Gastrocnemius medialis (tissue), 4 donors: ENCODE data around the gene FAAP20. TPM values are rescaled to one million over a fixed set of nuclear protein-coding genes. Genes with fewer than 3 reads are reported as not detected.

Experiments used
- ATAC-seq, 2 donors: fragments of 150-250 bp; one replicate each; pipeline ENCODE4 v1.9.1; 2016
- DNase-seq, 2 donors: peaks; one replicate each; pipeline ENCODE4 v3.0.0-alpha.2; 2019
- H3K27ac ChIP-seq, 4 donors: fragments of 200-600 bp; sonication (generic); 1 replicate in 1 of 4; 2 replicates in 3 of 4; pipeline ENCODE4 v1.5.1; 2016 to 2018; ENCODE audit warnings: mild to moderate bottlenecking in 2 of 4, moderate library complexity in 1 of 4
- H3K27me3 ChIP-seq, 3 donors: fragments of 200-600 bp; sonication (generic) in 2 of 3; 1 replicate in 1 of 3; 2 replicates in 2 of 3; pipeline versions ENCODE4 v1.5.1 to v1.6.0; 2016 to 2019; ENCODE audit warnings: mild to moderate bottlenecking in 1 of 3, moderate library complexity in 1 of 3
- H3K36me3 ChIP-seq, 2 donors: fragments of 200-600 bp; sonication (generic) in 1 of 2; one replicate each; pipeline ENCODE4 v1.5.1; 2017 to 2018
- H3K4me1 ChIP-seq, 2 donors: fragments of 200-600 bp; sonication (generic) in 1 of 2; one replicate each; pipeline ENCODE4 v1.5.1; 2016 to 2017; ENCODE audit warnings: mild to moderate bottlenecking in 2 of 2
- H3K4me3 ChIP-seq, 4 donors: fragments of 200-600 bp; sonication (generic) in 3 of 4; 1 replicate in 1 of 4; 2 replicates in 3 of 4; pipeline ENCODE4 v1.5.1; 2016 to 2019; ENCODE audit warnings: mild to moderate bottlenecking in 2 of 4
- H3K9me3 ChIP-seq, 3 donors: fragments of 200-600 bp; sonication (generic) in 2 of 3; 1 replicate in 1 of 3; 2 replicates in 2 of 3; pipeline ENCODE4 v1.5.1; 2016 to 2019
- CTCF ChIP-seq, 5 experiments: fragments of 450-650 bp in 3 of 5; fragments of 200-600 bp in 2 of 5; sonication (generic) in 2 of 5; IDR thresholded peaks in 4 of 5; conservative IDR thresholded peaks in 1 of 5; 1 replicate in 4 of 5; 2 replicates in 1 of 5; pipeline ENCODE4 v1.5.1; 2016 to 2019; ENCODE audit warnings: antibody characterized with exemption in 5 of 5, mild to moderate bottlenecking in 3 of 5, moderate library complexity in 3 of 5
- POLR2A ChIP-seq, 2 donors: fragments of 450-650 bp; IDR thresholded peaks; one replicate each; pipeline ENCODE4 v1.6.1; 2017; ENCODE audit warnings: antibody characterized with exemption in 2 of 2, mild to moderate bottlenecking in 2 of 2, moderate library complexity in 2 of 2
- in situ Hi-C, 4 donors: fragments of 200-750 bp; cut with MboI; loops; one replicate each; pipeline versions ENCODE4 v1.15.0 to v1.8.0; 2017; ENCODE audit warnings: low sequenced_read_pairs in 4 of 4
- intact Hi-C: fragments of 100-400 bp; cut with DNase I; formaldehyde crosslinking; loops from one replicate; pipeline ENCODE4 v1.15.1; 2023; ENCODE audit warnings: low total_unique reads
- total RNA-seq, 4 donors: library from RNA; depleted of rRNA; stranded (reverse); fragments of >200 nt; gene quantifications; one replicate each; pipeline versions ENCODE4 v1.1.0 to v1.2.3, GENCODE V29; 2016

Gene FAAP20
- total RNA-seq, 4 donors from 2014 or later: 12.1 to 26.2 (median 17.3) TPM

GRCh38 chr1:2160451-2161300 is 33.9 kb downstream of the FAAP20 start:
- in situ Hi-C loops: no loop called here
- ATAC-seq: no peak

GRCh38 chr1:2159124-2159523 is 35.4 kb downstream of the FAAP20 start:
- H3K27ac ChIP-seq: no peak overlapping the region
- no peak for TF ChIP-seq CTCF (IDR thresholded peaks at IDR 0.05 in 4 of 5, conservative IDR thresholded peaks at IDR 0.05 in 1 of 5)
- no peak for TF ChIP-seq POLR2A (IDR thresholded peaks at IDR 0.05)
- in situ Hi-C loops: no loop called here

More at GRCh38 chr1:2160451-2161300, 33.9 kb downstream of the FAAP20 start:
- no peak for TF ChIP-seq CTCF (IDR thresholded peaks at IDR 0.05 in 4 of 5, conservative IDR thresholded peaks at IDR 0.05 in 1 of 5)
- Histone ChIP-seq H3K4me3 (no peak overlapping the region), H3K27me3 (peaks cover 0 to 5% (median 0%) of the 10 kb centered on the region in 3 donors), H3K9me3 (no peaks in the 10 kb centered on the region), H3K36me3 (no peaks in the 10 kb centered on the region), H3K4me1 (no peaks in the 10 kb centered on the region), H3K27ac (no peak overlapping the region)
- no peak for DNase-seq
- intact Hi-C loops: no loop called here

GRCh38 chr1:2158272-2158671 is 36.3 kb downstream of the FAAP20 start:
- DNase-seq (no peak), ATAC-seq (no peak)
- intact Hi-C loops: no loop called here

More at GRCh38 chr1:2159124-2159523, 35.4 kb downstream of the FAAP20 start:
- Histone ChIP-seq H3K4me3 (no peak overlapping the region), H3K36me3 (no peaks in the 10 kb centered on the region), H3K4me1 (no peaks in the 10 kb centered on the region), H3K27me3 (peaks cover 0 to 5% (median 0%) of the 10 kb centered on the region in 3 donors), H3K9me3 (no peaks in the 10 kb centered on the region)
- intact Hi-C loops: no loop called here
- DNase-seq (no peak), ATAC-seq (no peak)

GRCh38 chr1:2157856-2158255 is 36.7 kb downstream of the FAAP20 start:
- Histone ChIP-seq H3K4me3 (no peak overlapping the region), H3K27ac (no peak overlapping the region), H3K9me3 (no peaks in the 10 kb centered on the region), H3K4me1 (no peaks in the 10 kb centered on the region), H3K36me3 (no peaks in the 10 kb centered on the region), H3K27me3 (peaks cover 0 to 5% (median 0%) of the 10 kb centered on the region in 3 donors)
- TF ChIP-seq POLR2A (IDR thresholded peaks at IDR 0.05) (no peak), CTCF (IDR thresholded peaks at IDR 0.05 in 4 of 5, conservative IDR thresholded peaks at IDR 0.05 in 1 of 5) (no peak)
- DNase-seq: no peak
- in situ Hi-C loops (no loop called here), intact Hi-C loops (no loop called here)
- no peak for ATAC-seq

More at GRCh38 chr1:2158272-2158671, 36.3 kb downstream of the FAAP20 start:
- peaks cover 0 to 5% (median 0%) of the 10 kb centered on the region in 3 donors for H3K27me3 ChIP-seq
- in situ Hi-C loops: no loop called here
- H3K27ac ChIP-seq: no peak overlapping the region
- no peak overlapping the region for H3K4me3 ChIP-seq
- no peaks in the 10 kb centered on the region for H3K36me3 ChIP-seq
- no peaks in the 10 kb centered on the region for H3K9me3 ChIP-seq
- no peaks in the 10 kb centered on the region for H3K4me1 ChIP-seq
- no peak for TF ChIP-seq POLR2A (IDR thresholded peaks at IDR 0.05)
- TF ChIP-seq CTCF (IDR thresholded peaks at IDR 0.05 in 4 of 5, conservative IDR thresholded peaks at IDR 0.05 in 1 of 5): no peak
